Osteocyte (in vitro differentiated cells): ENCODE results near the gene PRRG2. TPM values are rescaled to one million over a fixed set of nuclear protein-coding genes. Genes with fewer than 3 reads are reported as not detected.

ENCODE experiments used
- DNase-seq: peaks from one replicate; pipeline ENCODE4 v3.0.0; 2021; ENCODE audit warnings: mixed read lengths; ENCODE audit not compliant: unreplicated experiment; ENCODE audit errors: extremely low spot score
- H3K27ac Mint-ChIP-seq: one replicate; pipeline ENCODE4 v1.8.0; 2021; ENCODE audit warnings: mild to moderate bottlenecking, mixed read lengths; ENCODE audit not compliant: unreplicated experiment
- H3K27me3 Mint-ChIP-seq: one replicate; pipeline ENCODE4 v1.8.0; 2021; ENCODE audit warnings: mixed read lengths; ENCODE audit not compliant: unreplicated experiment
- H3K36me3 Mint-ChIP-seq: one replicate; pipeline ENCODE4 v1.8.0; 2021; ENCODE audit warnings: mixed read lengths; ENCODE audit not compliant: unreplicated experiment
- H3K4me1 Mint-ChIP-seq: one replicate; pipeline ENCODE4 v1.8.0; 2021; ENCODE audit warnings: mixed read lengths; ENCODE audit not compliant: unreplicated experiment
- H3K4me3 Mint-ChIP-seq: one replicate; pipeline ENCODE4 v1.8.0; 2021; ENCODE audit warnings: mild to moderate bottlenecking, moderate library complexity, mixed read lengths; ENCODE audit not compliant: unreplicated experiment
- H3K9me3 Mint-ChIP-seq: one replicate; pipeline ENCODE4 v1.8.0; 2021; ENCODE audit warnings: mixed read lengths; ENCODE audit not compliant: unreplicated experiment
- total RNA-seq: library from RNA; stranded (reverse); gene quantifications from 2 replicates; pipeline ENCODE4 v1.2.1, GENCODE V29; 2021
- TF ChIP-seq, protein P1 (sequence below): fragments of 200-600 bp; sonication (generic); IDR thresholded peaks from 2 replicates; pipeline ENCODE4 v1.5.0; 2021; ENCODE audit warnings: antibody characterized with exemption, mild to moderate bottlenecking, moderate library complexity

The PRRG2 gene
- total RNA-seq, 1 donor from 2014 or later = 0.32 TPM

DNA sequence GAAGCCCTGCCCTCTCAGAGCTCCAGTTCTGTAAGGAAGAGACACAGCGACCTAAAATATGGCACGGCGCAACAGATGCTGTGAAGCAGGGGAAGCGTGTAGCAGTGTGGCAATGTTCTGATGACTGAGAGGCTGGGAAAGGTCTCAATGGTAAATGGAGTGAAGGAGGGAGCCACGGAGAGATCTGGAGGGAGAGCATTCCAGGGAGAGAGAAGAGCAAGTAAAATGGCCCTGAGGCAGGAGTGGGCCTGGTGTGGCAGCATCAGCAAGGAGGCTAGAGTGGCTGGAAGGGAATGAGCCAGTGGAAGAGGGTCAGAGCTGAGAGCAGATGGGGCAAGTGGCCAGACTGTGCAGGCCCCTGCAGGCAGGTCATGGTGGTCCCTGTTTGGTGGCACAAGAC lies 37.0 kb upstream of the PRRG2 start:
- Mint-ChIP-seq H3K4me1 (peaks cover 4% of the 10 kb centered on the region), H3K27ac (no peak overlapping the region), H3K4me3 (no peak overlapping the region), H3K27me3 (no peaks in the 10 kb centered on the region), H3K36me3 (peaks cover 10% of the 10 kb centered on the region), H3K9me3 (no peaks in the 10 kb centered on the region)
- TF ChIP-seq, protein P1, sequence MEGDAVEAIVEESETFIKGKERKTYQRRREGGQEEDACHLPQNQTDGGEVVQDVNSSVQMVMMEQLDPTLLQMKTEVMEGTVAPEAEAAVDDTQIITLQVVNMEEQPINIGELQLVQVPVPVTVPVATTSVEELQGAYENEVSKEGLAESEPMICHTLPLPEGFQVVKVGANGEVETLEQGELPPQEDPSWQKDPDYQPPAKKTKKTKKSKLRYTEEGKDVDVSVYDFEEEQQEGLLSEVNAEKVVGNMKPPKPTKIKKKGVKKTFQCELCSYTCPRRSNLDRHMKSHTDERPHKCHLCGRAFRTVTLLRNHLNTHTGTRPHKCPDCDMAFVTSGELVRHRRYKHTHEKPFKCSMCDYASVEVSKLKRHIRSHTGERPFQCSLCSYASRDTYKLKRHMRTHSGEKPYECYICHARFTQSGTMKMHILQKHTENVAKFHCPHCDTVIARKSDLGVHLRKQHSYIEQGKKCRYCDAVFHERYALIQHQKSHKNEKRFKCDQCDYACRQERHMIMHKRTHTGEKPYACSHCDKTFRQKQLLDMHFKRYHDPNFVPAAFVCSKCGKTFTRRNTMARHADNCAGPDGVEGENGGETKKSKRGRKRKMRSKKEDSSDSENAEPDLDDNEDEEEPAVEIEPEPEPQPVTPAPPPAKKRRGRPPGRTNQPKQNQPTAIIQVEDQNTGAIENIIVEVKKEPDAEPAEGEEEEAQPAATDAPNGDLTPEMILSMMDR = no peak
- DNase-seq = no peak

DNA sequence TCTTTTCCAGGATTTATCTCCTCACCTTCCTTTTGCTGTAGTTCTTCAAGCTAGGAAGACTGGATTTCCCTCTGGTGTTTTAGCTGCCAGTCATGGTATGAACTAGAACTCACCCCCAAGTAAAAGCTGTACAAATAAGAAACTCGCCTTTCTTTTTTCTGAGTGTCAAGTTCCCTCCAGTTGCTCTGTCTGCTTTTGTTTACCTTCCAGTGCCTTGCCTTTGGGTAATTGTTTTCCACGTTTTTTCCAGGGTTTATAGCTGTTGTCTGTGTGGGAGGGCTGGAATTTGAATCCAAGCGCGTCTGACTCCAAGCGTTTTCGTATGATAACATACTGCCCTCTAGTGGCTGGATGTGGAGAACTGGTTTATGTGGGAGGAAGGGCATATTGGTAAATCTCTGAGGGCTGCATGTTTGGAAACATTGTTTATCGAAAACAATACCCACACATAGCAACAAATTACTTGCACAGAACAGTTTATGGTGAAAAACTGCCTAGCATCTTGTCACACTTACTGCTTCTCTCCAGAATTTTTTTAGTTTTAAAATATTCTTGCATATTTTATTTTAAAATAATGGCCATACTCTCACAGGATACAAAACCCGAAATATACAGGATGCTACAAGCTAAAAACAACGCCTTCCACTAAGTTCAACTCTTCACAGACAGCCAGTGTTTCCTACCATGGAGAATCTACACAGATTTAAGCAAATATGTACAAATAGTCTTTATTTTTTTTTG lies 34.1 kb upstream of the PRRG2 start:
- Mint-ChIP-seq H3K27ac (peak overlapping the region; percentile 31), H3K36me3 (peaks cover 4% of the 10 kb centered on the region), H3K4me1 (peaks cover 4% of the 10 kb centered on the region), H3K27me3 (no peaks in the 10 kb centered on the region), H3K4me3 (no peak overlapping the region), H3K9me3 (no peaks in the 10 kb centered on the region)
- no peak for DNase-seq
- TF ChIP-seq, protein P1 = peak; percentile 89

DNA sequence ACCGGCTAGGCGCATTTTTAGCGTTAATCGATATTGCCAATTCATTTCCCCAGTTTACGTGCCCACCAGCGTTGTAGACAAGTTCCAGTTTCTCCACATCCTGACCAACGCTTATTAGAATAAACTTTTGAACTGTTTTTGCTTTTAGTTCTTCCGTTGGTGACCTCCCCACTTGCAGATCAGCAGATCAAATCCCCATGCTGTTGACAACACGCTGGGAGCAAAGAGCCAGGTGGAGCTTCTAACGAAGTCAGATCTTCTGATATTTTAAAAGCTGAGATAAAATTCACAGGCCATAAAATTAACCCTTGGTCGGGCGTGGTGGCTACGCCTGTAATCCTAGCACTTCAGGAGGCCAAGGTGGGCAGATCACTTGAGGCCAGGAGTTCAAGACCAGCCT lies 32.1 kb upstream of the PRRG2 start:
- Mint-ChIP-seq H3K9me3 (no peaks in the 10 kb centered on the region), H3K27me3 (no peaks in the 10 kb centered on the region), H3K4me1 (peaks cover 5% of the 10 kb centered on the region), H3K27ac (peak overlapping the region; percentile 10), H3K4me3 (no peak overlapping the region), H3K36me3 (peaks cover 7% of the 10 kb centered on the region)
- TF ChIP-seq, protein P1 = no peak
- DNase-seq = no peak

DNA sequence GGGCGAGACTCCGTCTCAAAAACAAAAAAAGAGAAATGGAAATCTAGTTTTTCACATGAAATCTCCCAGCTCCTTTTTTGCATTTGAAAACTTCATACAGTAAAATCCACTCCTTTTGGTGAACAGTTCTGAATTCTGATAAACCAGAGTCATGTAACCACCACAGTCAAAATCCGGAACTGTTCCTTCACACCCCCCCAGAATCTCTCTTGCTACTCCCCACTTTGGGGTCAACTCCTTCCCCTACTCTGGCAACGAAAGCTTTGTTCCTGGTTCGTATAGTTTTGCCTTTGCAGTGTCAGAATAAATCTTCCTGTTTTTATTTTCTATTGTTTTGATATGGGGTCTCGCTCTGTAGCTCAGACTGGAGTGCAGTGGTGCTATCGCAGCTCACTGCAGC lies 29.6 kb upstream of the PRRG2 start:
- Mint-ChIP-seq H3K9me3 (no peaks in the 10 kb centered on the region), H3K36me3 (peaks cover 16% of the 10 kb centered on the region), H3K4me3 (no peak overlapping the region), H3K27ac (no peak overlapping the region), H3K27me3 (no peaks in the 10 kb centered on the region), H3K4me1 (peaks cover 5% of the 10 kb centered on the region)
- DNase-seq = no peak
- TF ChIP-seq, protein P1 = no peak

DNA sequence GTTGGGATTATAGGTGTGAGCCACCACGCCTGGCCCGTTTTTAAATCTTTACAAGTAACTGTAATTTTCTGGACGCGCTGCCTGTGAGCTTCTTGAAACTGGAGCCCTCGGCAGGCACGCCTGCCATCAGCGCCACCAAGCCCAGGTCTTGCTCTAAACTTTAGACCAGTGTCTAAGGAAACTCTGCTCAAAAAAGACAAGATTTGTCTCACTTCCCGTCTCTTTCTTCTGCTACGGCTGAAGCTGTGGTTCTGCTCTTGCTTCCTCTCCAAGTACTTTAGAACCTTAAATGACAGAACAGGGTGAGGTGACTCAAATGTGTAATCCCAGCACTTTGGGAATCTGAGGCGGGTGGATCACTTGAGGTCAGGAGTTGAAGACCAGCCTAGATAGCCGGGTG lies 28.4 kb upstream of the PRRG2 start:
- H3K9me3 Mint-ChIP-seq = no peaks in the 10 kb centered on the region

More for the DNA sequence above, 28.4 kb upstream of the PRRG2 start:
- DNase-seq = no peak
- Mint-ChIP-seq H3K4me1 (peaks cover 2% of the 10 kb centered on the region), H3K36me3 (peaks cover 20% of the 10 kb centered on the region), H3K27ac (no peak overlapping the region), H3K4me3 (no peak overlapping the region), H3K27me3 (no peaks in the 10 kb centered on the region)
- TF ChIP-seq, protein P1 = no peak
